ENCODE results near the gene NECTIN2. TPM values are rescaled to one million over a fixed set of nuclear protein-coding genes. Genes with fewer than 3 reads are reported as not detected.

Gene NECTIN2
- total RNA-seq, 1 experiment from 2014 or later: 176 TPM

DNA sequence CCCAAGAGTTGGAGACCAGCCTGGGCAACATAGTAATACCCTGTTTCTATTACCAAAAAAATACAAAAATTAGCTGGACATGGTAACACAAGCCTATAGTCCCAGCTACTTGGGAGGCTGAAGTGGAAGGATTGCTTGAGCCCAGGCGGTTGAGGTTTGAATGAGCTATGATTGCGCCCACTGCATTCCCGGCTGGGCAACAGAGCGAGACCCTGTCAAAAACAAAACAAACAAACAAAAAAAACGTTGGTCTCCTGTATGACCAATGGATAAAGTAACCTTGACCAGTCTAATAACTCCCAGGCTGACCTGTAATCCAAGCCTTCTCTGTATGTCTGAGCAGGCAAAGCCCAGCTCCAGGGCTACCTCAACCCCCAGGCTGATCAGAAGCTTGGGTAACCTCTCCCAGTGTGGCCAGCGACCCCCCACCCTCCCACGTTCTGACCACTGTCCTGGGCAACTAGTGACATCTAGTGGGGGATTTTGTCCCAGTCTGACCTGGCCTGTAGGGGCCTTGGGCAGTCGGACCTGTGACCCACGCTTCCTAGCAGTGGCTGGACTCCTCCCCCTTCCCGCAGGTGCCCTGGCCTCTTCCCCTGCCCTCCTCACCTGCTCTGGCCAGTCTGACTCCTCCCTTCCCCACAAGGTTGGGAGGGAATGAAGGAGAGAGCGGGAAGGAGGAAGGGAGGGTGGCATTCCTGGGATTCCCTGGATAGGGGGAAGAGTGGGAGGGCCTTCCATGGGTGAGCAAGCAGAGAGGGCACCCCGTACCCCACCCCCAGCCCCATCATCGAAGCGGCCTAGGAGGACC lies 38.2 kb upstream of the NECTIN2 start:
- Histone ChIP-seq H3K4me2 (ENCODE audit: insufficient read depth, insufficient read length, low read length) (peak overlapping the region; percentile 83), H4K5ac (ENCODE audit: insufficient read length, low read depth, low read length) (no peak overlapping the region), H3K56ac (ENCODE audit: insufficient read length, low read depth, low read length) (no peak overlapping the region), H2BK20ac (ENCODE audit: low read depth, low read length, poor library complexity, severe bottlenecking) (no peak overlapping the region), H3K79me1 (ENCODE audit: insufficient read depth, low read depth, low read length, poor library complexity, severe bottlenecking) (no peaks in the 10 kb centered on the region), H3K14ac (ENCODE audit: insufficient read depth, low read length) (no peak overlapping the region), H3T11ph (ENCODE audit: low read length) (no peak overlapping the region), H2BK5ac (ENCODE audit: insufficient read length, low read length) (no peak overlapping the region), H3K23ac (ENCODE audit: insufficient read length, low read depth, low read length) (no peak overlapping the region), H2AFZ (ENCODE audit: low read length) (no peak overlapping the region), H3K4ac (ENCODE audit: low read depth, low read length) (no peak overlapping the region), H3K18ac (ENCODE audit: insufficient read length, low read depth, low read length) (peak overlapping the region; percentile 84), H3K4me1 (ENCODE audit: insufficient read depth, low read length) (peaks cover 2% of the 10 kb centered on the region; the same call in 1 of the 2 replicates), H3K9me3 (ENCODE audit: control insufficient read depth, low read depth, low read length) (no peaks in the 10 kb centered on the region), H3K27me3 (ENCODE audit: insufficient read depth, low read length) (peaks cover 8% of the 10 kb centered on the region), H2AK5ac (ENCODE audit: insufficient read length, low read length) (no peak overlapping the region), H4K20me1 (ENCODE audit: control insufficient read depth, insufficient read depth, insufficient read length) (no peaks in the 10 kb centered on the region), H4K91ac (ENCODE audit: insufficient read length, low read depth, low read length) (no peak overlapping the region), H3K9ac (ENCODE audit: extremely low read depth, insufficient read length, low read length) (no peak overlapping the region), H2BK15ac (ENCODE audit: low read depth, low read length) (no peak overlapping the region), H2BK120ac (ENCODE audit: low read depth, low read length, poor library complexity, severe bottlenecking) (no peak overlapping the region), H3K27ac (ENCODE audit: insufficient read length, low read depth, low read length) (no peak overlapping the region), H3K79me2 (ENCODE audit: insufficient read depth, low read length) (no peaks in the 10 kb centered on the region), H3K23me2 (ENCODE audit: insufficient read length, low read depth, low read length, poor library complexity, severe bottlenecking) (peaks cover 11% of the 10 kb centered on the region), H4K8ac (replicated peaks; ENCODE audit: insufficient read length, low read depth, low read length) (no peak overlapping the region), H2BK12ac (ENCODE audit: insufficient read length, low read depth, low read length) (no peak overlapping the region)
- Mint-ChIP-seq H3K4me1 (peaks cover 38 to 48% of the 10 kb centered on the region in 2 experiments), H3K27ac (peak overlapping the region; percentile 87 to 98 (median 97)), H3K27me3 (ENCODE audit: low read depth) (peaks cover 48% of the 10 kb centered on the region), H3K4me3 (peak overlapping the region; percentile 65 to 85), H3K36me3 (ENCODE audit: insufficient read depth in 1 of 3, low read depth in 3 of 3) (peaks cover 2 to 23% (median 20%) of the 10 kb centered on the region in 3 experiments; a peak in 5 of 7 replicates), H3K9me3 (no peaks in the 10 kb centered on the region)
- TF ChIP-seq, protein P1, sequence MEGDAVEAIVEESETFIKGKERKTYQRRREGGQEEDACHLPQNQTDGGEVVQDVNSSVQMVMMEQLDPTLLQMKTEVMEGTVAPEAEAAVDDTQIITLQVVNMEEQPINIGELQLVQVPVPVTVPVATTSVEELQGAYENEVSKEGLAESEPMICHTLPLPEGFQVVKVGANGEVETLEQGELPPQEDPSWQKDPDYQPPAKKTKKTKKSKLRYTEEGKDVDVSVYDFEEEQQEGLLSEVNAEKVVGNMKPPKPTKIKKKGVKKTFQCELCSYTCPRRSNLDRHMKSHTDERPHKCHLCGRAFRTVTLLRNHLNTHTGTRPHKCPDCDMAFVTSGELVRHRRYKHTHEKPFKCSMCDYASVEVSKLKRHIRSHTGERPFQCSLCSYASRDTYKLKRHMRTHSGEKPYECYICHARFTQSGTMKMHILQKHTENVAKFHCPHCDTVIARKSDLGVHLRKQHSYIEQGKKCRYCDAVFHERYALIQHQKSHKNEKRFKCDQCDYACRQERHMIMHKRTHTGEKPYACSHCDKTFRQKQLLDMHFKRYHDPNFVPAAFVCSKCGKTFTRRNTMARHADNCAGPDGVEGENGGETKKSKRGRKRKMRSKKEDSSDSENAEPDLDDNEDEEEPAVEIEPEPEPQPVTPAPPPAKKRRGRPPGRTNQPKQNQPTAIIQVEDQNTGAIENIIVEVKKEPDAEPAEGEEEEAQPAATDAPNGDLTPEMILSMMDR (conservative IDR thresholded peaks at IDR 0.05): peak; percentile 73
- no CpG with 5 or more reads among the region's 14 CpGs for WGBS (ENCODE audit: extremely low coverage, insufficient read length, low lambda C conversion rate)
- DNase-seq: peak; percentile 99

Measured in H9 (cell line).